Osteocyte (in vitro differentiated cells): ENCODE measurements around the gene MAP7D1. TPM values are rescaled to one million over a fixed set of nuclear protein-coding genes. Genes with fewer than 3 reads are reported as not detected.

Experiments
- DNase-seq: peaks from one replicate; pipeline ENCODE4 v3.0.0; 2021; ENCODE audit warnings: mixed read lengths; ENCODE audit not compliant: unreplicated experiment; ENCODE audit errors: extremely low spot score
- H3K27ac Mint-ChIP-seq: one replicate; pipeline ENCODE4 v1.8.0; 2021; ENCODE audit warnings: mild to moderate bottlenecking, mixed read lengths; ENCODE audit not compliant: unreplicated experiment
- H3K27me3 Mint-ChIP-seq: one replicate; pipeline ENCODE4 v1.8.0; 2021; ENCODE audit warnings: mixed read lengths; ENCODE audit not compliant: unreplicated experiment
- H3K36me3 Mint-ChIP-seq: one replicate; pipeline ENCODE4 v1.8.0; 2021; ENCODE audit warnings: mixed read lengths; ENCODE audit not compliant: unreplicated experiment
- H3K4me1 Mint-ChIP-seq: one replicate; pipeline ENCODE4 v1.8.0; 2021; ENCODE audit warnings: mixed read lengths; ENCODE audit not compliant: unreplicated experiment
- H3K4me3 Mint-ChIP-seq: one replicate; pipeline ENCODE4 v1.8.0; 2021; ENCODE audit warnings: mild to moderate bottlenecking, moderate library complexity, mixed read lengths; ENCODE audit not compliant: unreplicated experiment
- H3K9me3 Mint-ChIP-seq: one replicate; pipeline ENCODE4 v1.8.0; 2021; ENCODE audit warnings: mixed read lengths; ENCODE audit not compliant: unreplicated experiment
- total RNA-seq: library from RNA; stranded (reverse); gene quantifications from 2 replicates; pipeline ENCODE4 v1.2.1, GENCODE V29; 2021
- TF ChIP-seq, protein P1 (sequence below): fragments of 200-600 bp; sonication (generic); IDR thresholded peaks from 2 replicates; pipeline ENCODE4 v1.5.0; 2021; ENCODE audit warnings: antibody characterized with exemption, mild to moderate bottlenecking, moderate library complexity

Gene MAP7D1
- total RNA-seq, 1 donor from 2014 or later, result 157 TPM

DNA sequence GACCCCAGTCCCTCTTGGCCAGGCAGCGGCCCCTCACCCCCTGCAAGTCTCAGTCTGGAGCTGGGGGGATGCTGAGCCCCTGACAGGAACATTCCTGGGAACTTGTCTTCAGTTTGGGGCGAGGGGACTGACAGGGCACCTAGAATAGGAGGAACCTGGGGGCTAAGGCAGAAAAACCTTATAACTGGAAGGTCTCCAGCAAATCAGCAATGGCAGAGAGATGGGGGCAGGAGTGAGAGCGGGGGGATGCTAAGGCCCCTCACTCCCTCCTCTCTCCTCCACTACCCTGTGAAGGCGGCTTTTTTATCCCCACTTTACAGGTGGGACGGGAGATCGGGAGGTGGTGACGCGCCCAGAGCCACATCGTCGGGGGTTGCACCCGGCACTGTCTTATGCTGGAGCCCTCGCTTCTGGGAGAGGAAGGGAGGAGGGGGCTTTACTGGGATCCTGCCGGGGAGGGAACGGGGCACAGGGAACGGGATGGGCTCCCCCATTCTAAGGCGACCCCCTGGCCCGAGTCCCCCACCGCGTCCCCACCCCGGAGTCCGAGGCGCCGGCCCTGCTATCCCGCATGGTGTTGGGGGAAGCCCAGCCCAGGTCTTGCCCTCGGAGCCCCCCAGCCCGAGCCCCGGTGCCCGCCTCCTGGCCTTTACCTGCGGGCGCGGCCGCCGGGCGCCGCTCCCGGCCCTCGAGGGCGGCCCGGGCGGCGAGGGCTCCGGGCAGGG, 31.4 kb upstream of the MAP7D1 start:
- Mint-ChIP-seq H3K9me3 (no peaks in the 10 kb centered on the region), H3K4me3 (peak overlapping the region; percentile 68), H3K27me3 (peaks cover 4% of the 10 kb centered on the region), H3K4me1 (peaks cover 44% of the 10 kb centered on the region), H3K36me3 (no peaks in the 10 kb centered on the region), H3K27ac (peak overlapping the region; percentile 31)
- TF ChIP-seq, protein P1, sequence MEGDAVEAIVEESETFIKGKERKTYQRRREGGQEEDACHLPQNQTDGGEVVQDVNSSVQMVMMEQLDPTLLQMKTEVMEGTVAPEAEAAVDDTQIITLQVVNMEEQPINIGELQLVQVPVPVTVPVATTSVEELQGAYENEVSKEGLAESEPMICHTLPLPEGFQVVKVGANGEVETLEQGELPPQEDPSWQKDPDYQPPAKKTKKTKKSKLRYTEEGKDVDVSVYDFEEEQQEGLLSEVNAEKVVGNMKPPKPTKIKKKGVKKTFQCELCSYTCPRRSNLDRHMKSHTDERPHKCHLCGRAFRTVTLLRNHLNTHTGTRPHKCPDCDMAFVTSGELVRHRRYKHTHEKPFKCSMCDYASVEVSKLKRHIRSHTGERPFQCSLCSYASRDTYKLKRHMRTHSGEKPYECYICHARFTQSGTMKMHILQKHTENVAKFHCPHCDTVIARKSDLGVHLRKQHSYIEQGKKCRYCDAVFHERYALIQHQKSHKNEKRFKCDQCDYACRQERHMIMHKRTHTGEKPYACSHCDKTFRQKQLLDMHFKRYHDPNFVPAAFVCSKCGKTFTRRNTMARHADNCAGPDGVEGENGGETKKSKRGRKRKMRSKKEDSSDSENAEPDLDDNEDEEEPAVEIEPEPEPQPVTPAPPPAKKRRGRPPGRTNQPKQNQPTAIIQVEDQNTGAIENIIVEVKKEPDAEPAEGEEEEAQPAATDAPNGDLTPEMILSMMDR, result no peak
- no peak for DNase-seq

DNA sequence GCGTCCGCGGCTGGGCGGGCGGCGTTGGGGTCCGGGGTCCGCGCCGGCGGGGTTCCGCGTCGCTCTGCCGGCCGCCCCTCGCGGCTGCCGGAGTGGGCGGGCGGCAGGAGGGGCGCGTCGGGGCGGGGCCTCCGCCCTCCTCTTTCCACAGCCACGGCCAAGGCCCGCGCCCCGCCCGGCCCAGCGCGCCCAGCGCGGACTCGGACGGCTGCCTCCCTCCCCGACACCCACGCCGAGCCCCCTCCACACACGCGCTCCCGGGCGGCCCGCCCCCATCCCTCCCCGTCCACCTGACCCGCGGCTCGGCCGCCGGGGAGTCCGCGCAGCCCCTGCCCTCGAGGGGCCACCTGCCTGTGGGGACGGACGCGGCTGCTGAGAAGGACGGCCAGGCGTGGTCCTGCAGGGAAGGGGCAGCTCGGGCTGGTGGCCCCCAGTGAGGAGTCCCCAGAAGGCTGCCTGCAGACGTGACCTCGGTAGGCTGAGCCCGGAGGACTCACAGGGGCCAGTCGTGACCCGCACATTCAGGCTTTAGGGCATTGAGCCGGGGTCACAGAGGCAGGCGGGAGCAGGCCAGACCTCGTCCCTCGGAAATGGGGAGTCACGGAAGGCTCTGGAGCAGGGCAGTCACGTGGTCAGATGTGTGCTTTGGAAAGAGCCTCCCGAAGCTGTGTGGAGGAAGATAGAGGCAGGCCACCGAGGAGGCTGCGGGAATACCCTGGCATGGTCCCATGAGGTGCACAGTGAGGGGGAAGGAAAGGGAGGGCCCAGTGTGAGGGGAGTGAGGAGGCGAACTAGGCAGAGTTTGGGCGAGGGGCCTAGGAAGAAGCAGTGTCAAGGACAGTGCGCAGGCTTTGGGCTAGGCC, 30.6 kb upstream of the MAP7D1 start, which contains the start of gene COL8A2:
TSS of gene COL8A2 (minus strand) at position 94 of the 863 bp plus-strand sequence. CDS start 24,980 bp downstream, outside the sequence.
- Mint-ChIP-seq H3K4me3 (peak within 1 kb of the TSS; percentile 68), H3K4me1 (peaks cover 37% of the 10 kb centered on the region), H3K27me3 (peaks cover 4% of the 10 kb centered on the region), H3K9me3 (no peaks in the 10 kb centered on the region), H3K27ac (peak within 1 kb of the TSS; percentile 31), H3K36me3 (no peaks in the 10 kb centered on the region)
- no peak for DNase-seq
- TF ChIP-seq, protein P1, result no peak

DNA sequence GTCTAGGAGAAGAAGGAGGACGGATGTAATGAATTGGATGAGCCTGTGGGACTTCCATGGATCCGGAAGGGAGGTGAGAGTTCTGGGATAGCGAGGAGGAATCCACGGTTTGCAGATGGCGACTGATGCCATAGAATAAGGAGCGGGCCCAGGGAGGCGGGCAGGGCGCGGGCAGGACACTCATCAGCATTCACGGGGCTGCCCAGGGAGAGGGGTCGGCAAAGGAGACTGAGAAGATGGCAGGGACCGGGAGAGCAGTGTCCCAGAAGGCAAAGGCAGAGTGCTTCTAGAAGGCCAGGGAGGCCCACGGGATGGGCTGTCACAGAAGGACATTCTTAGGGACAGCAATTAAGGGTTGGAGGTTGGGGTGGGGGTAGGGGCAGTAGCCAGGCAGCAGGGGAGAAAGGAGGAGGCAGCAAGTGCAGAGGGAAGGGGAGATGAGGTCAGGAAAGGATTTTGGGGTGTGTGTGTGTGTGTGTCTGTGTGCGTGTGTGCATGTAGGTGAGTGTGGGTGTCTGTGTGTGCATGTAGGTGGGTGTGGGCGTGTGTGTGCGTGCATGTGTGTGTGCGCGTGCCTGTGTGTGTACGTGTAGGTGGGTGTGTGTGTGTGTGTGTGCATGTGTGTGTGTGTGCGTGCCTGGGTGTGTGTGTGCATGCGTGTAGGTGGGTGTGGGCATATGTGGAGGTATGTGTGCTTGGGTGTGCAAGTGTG, 29.8 kb upstream of the MAP7D1 start:
- no peak overlapping the region for H3K27ac Mint-ChIP-seq
- peaks cover 37% of the 10 kb centered on the region for H3K4me1 Mint-ChIP-seq
- TF ChIP-seq, protein P1, result no peak
- peaks cover 4% of the 10 kb centered on the region for H3K27me3 Mint-ChIP-seq
- H3K36me3 Mint-ChIP-seq, result no peaks in the 10 kb centered on the region
- no peak for DNase-seq
- H3K4me3 Mint-ChIP-seq, result peak overlapping the region; percentile 23
- no peaks in the 10 kb centered on the region for H3K9me3 Mint-ChIP-seq

DNA sequence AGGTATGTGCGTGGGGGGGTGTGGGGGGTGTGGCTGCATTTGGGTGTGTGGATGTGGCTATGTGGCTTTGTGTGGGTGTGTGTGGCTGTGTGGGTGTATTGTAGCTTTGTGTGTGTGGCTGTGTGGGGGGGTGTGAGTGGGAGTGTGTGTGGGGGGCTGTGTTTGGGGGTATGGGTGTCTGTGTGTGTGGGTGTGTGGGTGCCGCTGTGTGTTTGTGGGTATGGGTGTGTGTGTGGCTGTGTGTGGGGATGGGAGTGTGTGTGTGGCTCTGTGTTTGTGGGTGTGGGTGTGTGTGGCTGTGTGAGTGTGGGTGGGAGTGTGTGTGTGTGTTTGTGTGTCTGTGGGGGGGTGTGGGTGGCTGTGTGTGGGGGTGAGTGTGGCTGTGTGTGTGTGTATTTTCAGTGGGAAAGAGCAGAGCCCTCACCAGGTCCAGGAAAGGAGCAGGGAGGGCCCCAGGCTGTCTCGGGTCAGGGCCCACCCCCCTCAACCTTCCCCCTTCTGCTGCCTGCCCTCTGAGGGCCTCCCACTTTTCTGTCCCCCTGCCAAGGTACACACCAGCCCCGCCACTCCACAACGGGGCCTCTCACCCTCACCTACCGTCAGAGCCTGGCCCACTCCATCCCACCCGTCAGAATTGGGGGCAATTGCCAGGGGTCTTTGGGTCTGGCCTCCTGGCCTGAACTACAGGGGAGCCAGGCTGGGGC, 29.0 kb upstream of the MAP7D1 start:
- no peak for DNase-seq
- H3K36me3 Mint-ChIP-seq, result no peaks in the 10 kb centered on the region
- H3K4me3 Mint-ChIP-seq, result no peak overlapping the region
- H3K9me3 Mint-ChIP-seq, result no peaks in the 10 kb centered on the region
- H3K4me1 Mint-ChIP-seq, result peaks cover 37% of the 10 kb centered on the region
- no peak overlapping the region for H3K27ac Mint-ChIP-seq
- TF ChIP-seq, protein P1, result no peak
- H3K27me3 Mint-ChIP-seq, result peaks cover 4% of the 10 kb centered on the region
